DND-41 (cell line): ENCODE data around the gene NRL.

Experiments used
- EZH2 ChIP-seq: IDR thresholded peaks from 3 replicates; pipeline ENCODE4 v1.6.1; 2012; ENCODE audit warnings: borderline replicate concordance, low read depth, mild to moderate bottlenecking, moderate library complexity, low read length, inconsistent platforms; ENCODE audit not compliant: severe bottlenecking
- TF ChIP-seq, protein P1 (sequence below): IDR thresholded peaks from 2 replicates; pipeline ENCODE4 v1.5.1; 2012; ENCODE audit warnings: borderline replicate concordance, low read length, moderate library complexity, mild to moderate bottlenecking; ENCODE audit not compliant: poor library complexity, severe bottlenecking; ENCODE audit errors: extremely low read depth

DNA sequence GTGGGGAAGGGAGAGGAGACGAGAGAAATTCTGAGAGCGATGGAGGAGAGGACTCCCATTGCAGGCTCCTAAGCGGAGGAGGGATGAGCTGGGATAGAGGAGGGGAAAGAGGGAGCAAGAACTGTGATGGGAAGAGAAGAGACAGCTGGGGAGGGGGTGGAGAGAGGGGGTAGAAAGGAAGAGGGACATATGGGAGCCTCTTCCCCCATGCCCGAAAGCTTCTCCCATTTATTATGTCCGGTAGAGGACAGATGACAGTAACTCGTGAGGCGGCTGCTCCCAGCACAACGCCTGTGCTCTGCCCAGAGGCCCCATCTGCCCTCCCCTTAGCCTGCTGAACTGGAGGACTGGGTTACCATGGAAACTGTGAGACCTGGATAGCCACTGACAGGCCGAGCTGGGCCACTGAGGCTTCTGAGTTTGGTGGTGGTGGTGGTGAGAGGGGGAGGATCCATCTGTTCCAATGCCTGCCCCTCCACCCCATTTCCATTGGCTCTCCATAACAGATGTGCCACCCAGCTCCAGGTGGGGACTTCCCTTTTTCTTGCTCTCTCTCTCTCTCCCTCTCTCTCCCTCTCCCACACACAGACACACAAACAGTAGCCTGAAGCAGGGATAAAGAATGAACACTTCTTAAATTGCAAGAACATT, 35.1 kb downstream of the NRL start:
- TF ChIP-seq, protein P1, sequence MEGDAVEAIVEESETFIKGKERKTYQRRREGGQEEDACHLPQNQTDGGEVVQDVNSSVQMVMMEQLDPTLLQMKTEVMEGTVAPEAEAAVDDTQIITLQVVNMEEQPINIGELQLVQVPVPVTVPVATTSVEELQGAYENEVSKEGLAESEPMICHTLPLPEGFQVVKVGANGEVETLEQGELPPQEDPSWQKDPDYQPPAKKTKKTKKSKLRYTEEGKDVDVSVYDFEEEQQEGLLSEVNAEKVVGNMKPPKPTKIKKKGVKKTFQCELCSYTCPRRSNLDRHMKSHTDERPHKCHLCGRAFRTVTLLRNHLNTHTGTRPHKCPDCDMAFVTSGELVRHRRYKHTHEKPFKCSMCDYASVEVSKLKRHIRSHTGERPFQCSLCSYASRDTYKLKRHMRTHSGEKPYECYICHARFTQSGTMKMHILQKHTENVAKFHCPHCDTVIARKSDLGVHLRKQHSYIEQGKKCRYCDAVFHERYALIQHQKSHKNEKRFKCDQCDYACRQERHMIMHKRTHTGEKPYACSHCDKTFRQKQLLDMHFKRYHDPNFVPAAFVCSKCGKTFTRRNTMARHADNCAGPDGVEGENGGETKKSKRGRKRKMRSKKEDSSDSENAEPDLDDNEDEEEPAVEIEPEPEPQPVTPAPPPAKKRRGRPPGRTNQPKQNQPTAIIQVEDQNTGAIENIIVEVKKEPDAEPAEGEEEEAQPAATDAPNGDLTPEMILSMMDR: no peak
- TF ChIP-seq EZH2: no peak
